ENCODE measurements around the gene HMGB2.
A peak's percentile ranks its signal among the peaks of the same experiment; 100 is the strongest.

The HMGB2 gene

DNA sequence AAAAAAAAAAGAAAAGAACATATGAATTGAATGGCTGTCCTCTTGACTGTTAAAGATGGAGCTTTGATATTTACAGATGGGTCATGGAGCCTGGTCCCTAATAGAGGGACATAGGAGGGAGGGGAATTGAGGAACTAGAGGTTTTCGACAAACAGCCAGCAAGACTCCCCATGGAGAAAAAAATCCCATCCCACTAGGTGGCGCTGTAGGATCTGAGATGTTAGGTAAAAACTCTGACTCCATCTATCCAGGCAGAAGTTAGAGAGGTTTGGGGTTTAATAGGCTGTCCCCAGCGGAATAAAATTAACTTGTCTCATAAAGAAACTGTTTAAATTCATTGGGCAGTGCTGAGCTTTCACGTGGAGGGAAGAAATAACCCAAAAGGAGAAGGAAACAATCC lies 45.9 kb downstream of the HMGB2 start:
- DNase-seq, result peak; percentile 46

DNA sequence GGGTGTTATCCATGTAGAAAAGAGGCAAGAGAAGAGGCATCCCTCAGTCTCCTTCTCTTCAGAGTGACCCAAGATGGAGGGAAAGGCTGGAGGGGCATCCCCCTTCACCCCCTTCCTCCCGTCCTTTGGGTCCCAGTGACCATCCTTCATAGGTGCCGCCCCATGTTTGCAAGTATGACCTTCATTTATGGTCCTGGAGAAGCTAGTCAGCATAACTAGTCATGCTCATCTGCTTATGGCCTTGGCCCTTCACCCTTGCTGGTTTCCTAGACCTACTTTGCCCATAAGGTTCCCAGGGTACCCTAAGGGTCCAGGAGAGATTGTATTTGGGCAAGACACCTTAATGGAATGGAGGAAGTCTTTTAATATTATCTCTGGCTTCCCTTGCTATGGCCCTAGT lies 46.7 kb downstream of the HMGB2 start:
- DNase-seq, result no peak

DNA sequence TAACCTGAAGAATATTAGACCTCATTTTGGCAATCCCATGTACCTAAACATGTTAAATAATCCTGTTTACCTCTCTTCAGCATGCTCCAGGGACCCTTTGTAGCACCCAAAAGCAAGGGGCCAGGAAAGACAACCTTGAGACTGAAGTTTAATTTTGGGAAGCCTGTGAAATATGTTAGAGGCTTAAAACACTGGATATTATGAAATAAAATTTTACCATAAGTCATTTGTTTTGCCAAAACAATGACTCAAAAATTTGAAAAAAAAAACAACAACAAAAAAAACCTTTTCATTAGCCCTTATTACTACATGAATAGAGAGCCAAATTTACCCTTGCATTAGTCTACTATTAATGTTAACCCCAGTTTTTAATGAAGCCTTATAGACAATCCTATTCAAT lies 49.7 kb downstream of the HMGB2 start:
- DNase-seq, result no peak

DNA sequence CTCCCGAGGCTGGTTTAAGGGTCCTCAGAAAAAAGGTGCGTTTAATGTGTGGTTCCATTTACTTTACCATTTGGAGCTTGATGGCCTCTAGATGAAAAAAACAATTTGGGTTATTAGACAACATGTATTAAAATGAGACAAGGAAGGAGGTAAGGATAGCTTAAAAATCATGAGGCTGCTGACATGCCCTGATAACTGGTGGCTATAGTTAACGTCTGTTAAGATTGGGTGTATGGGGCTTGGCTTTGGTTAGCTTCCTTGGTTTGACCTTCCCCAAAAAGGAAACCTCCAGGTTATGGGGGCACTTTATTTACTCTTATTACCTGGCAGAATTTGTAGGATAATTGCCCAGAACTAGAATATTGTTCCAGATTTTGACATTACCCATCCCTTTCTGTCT lies 51.5 kb downstream of the HMGB2 start:
- no peak for DNase-seq

DNA sequence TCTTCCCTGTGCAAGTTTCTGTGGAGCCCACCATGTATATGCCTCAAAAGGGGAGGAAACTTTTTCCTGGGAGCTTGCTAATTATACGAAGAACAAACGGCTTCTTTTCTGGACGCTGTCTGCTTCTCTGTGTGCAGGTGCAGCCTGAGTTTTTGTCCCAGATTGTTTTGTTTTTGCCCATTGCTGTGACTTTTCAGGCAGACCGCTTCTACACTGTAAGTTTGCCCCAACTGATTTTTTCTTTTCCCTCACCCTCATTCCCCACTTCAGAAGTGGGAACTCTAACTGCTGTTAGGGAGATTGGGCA lies 51.9 kb downstream of the HMGB2 start:
- no peak for DNase-seq

DNA sequence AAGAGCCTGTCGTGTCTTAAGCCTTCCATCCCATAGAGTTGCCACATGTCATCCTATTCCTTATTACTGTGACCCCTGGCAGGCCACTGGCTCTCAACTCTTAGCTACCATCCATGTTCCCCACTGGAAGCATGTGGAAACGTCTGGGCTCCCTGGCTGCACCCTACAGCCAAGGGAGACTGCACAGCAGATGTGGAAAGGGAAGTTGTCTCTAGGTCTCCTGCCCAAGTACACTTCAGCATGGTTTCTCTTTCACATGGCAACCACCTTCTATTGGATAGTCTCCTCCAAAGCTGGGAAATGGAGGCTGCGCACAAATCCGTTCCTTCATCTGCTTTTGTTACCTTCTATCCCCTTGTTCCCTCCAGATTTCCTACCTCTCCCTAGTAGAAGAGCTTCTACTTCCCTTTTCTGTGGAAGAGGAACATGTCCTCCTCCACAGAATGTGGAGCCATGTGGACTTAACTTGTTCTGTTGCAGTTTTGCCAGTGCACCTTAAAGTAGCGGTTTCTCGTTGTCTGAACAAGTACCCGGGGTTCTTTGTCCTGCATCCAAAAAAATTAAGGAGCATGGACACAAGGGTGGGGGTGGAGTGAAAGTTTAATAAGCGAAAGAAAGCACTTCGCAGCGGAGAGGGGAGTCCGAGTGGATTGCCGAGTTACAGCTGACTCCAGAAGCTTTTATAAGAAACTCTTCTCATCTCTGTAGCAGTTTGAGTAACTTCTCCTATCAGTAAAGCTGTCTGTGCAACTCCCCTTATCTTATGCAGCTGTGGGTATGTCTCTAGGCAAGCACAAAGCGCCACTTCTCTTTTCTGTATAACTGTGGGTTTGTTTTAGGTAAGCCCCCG lies 52.5 kb downstream of the HMGB2 start:
- no peak for DNase-seq

All from fibroblast of skin of abdomen (primary cell).